ENCODE results near the gene DLD. TPM values are rescaled to one million over a fixed set of nuclear protein-coding genes. Genes with fewer than 3 reads are reported as not detected.

The DLD gene
- total and polyA plus RNA-seq, 4 donors: 49.4 to 121 (median 67.1) TPM

- no peak for TF ChIP-seq CTCF (IDR thresholded peaks at IDR 0.05; ENCODE audit: low read depth, low read length, missing input control)
Observed at GRCh38 chr7:107898997-107899594, 8.1 kb downstream of the DLD start (continued).

- Histone ChIP-seq H3K9me3 (ENCODE audit: control insufficient read depth in 4 of 4, low read length in 3 of 4) (no peaks in the 10 kb centered on the region), H3K4me1 (ENCODE audit: control insufficient read depth in 4 of 4, insufficient read depth in 4 of 4, low read length in 3 of 4) (peaks cover 1 to 7% (median 6%) of the 10 kb centered on the region in 4 donors), H3K36me3 (ENCODE audit: control insufficient read depth in 4 of 4, insufficient read depth in 3 of 4, low read depth in 1 of 4, low read length in 3 of 4) (peaks cover 0 to 29% (median 18%) of the 10 kb centered on the region in 4 donors), H3K4me3 (ENCODE audit: low read depth in 1 of 3, low read length in 3 of 3) (no peak overlapping the region), H3K27ac (ENCODE audit: low read depth in 1 of 2, low read length in 2 of 2) (no peak overlapping the region), H3K9ac (ENCODE audit: low read depth in 1 of 2, low read length in 2 of 2) (no peak overlapping the region), H3K27me3 (ENCODE audit: control insufficient read depth in 4 of 4, insufficient read depth in 4 of 4, low read length in 3 of 4) (no peaks in the 10 kb centered on the region)
- no peak for DNase-seq (ENCODE audit: low spot score)
- WGBS: 79% methylated on average over 1 of the region's 1 CpG
- TF ChIP-seq NR2F2 (IDR thresholded peaks at IDR 0.05): no peak
- TF ChIP-seq JUND (IDR thresholded peaks at IDR 0.05): no peak
- no peak for TF ChIP-seq HNF4G (IDR thresholded peaks at IDR 0.05)
- no peak for TF ChIP-seq GABPA (IDR thresholded peaks at IDR 0.05 in 1 of 2, conservative IDR thresholded peaks at IDR 0.05 in 1 of 2)
- TF ChIP-seq RAD21 (IDR thresholded peaks at IDR 0.05): no peak
- no peak for TF ChIP-seq ZBTB33 (IDR thresholded peaks at IDR 0.05)
- no peak for TF ChIP-seq EGR1 (IDR thresholded peaks at IDR 0.05; ENCODE audit: low read depth in 2 of 2)
- no peak for TF ChIP-seq TAF1 (conservative IDR thresholded peaks at IDR 0.05)
- no peak for TF ChIP-seq YY1 (IDR thresholded peaks at IDR 0.05)
- no peak for TF ChIP-seq ATF3 (IDR thresholded peaks at IDR 0.05)
- TF ChIP-seq RXRA (IDR thresholded peaks at IDR 0.05): no peak
- no peak for TF ChIP-seq CTCF (IDR thresholded peaks at IDR 0.05; ENCODE audit: low read depth, low read length, missing input control)
- TF ChIP-seq FOXA1 (IDR thresholded peaks at IDR 0.05): no peak
- TF ChIP-seq FOXA2 (IDR thresholded peaks at IDR 0.05): no peak
- TF ChIP-seq REST (IDR thresholded peaks at IDR 0.05): no peak
- TF ChIP-seq SP1 (IDR thresholded peaks at IDR 0.05): no peak
- no peak for TF ChIP-seq HNF4A (conservative IDR thresholded peaks at IDR 0.05)
- TF ChIP-seq MAX (IDR thresholded peaks at IDR 0.05): no peak
Observed at GRCh38 chr7:107900496-107901015, 9.6 kb downstream of the DLD start.

All from liver (tissue), 9 donors.